HCT116 (cell line): ENCODE data around the gene HECTD2. TPM values are rescaled to one million over a fixed set of nuclear protein-coding genes. Genes with fewer than 3 reads are reported as not detected.
"Not testable (repeated sequence)": the region's sequence is repeated elsewhere in the genome, so short reads cannot be mapped to it uniquely, and the experiment has no call there.

Experiments used
- ATAC-seq: fragments of 200-7000 bp; cut with Tn5 transposase; 2 replicates; pipeline ENCODE4 v1.9.1; 2020; ENCODE audit warnings: mild to moderate bottlenecking, moderate library complexity
- BruUV-seq: library from RNA; stranded (reverse); fragments of 400-500 nt; replicated peaks from 2 replicates; lab custom pipeline; 2021; lab: Mats Ljungman, UMichigan
- CTCF ChIA-PET: fragments of 300-600 bp; sonication (Branson Sonifier 250); formaldehyde crosslinking; loops from one replicate; lab custom pipeline; 2021; ENCODE audit warnings: antibody characterized with exemption; lab: Charles Lee
- POLR2A ChIA-PET: fragments of 300-600, 350-600 bp; sonication (Branson Sonifier 250); formaldehyde crosslinking; loops from one replicate; lab custom pipeline; 2021; ENCODE audit warnings: antibody characterized with exemption; lab: Charles Lee
- RAD21 ChIA-PET, 2 experiments: fragments of 300-600 bp; sonication (Branson Sonifier 250); formaldehyde crosslinking; loops; one replicate each; lab custom pipeline; 2023; ENCODE audit warnings: low total read pairs in 2 of 2; ENCODE audit not compliant: uncharacterized antibody in 2 of 2, unreplicated experiment in 2 of 2, low non-redundant PET in 1 of 2; lab: Charles Lee
- DNase-seq: peaks from one replicate; pipeline ENCODE4 v3.0.0-alpha.2; 2010; ENCODE audit warnings: low read depth, low spot score
- H2AFZ ChIP-seq: fragments of 200-600 bp; shearing (Covaris generic), sonication (generic); 2 replicates; pipeline ENCODE4 v1.6.1; 2017; ENCODE audit warnings: low read depth, mixed run types, mixed read lengths, antibody characterized with exemption, low read length; ENCODE audit not compliant: poor library complexity, severe bottlenecking
- H3K27ac ChIP-seq: 2 replicates; pipeline ENCODE4 v1.5.1; 2012; ENCODE audit warnings: low read depth, low read length
- H3K27me3 ChIP-seq: fragments of 200-600 bp; sonication (generic); 2 replicates; pipeline ENCODE4 v1.6.1; 2016; ENCODE audit warnings: mixed run types, low read length, mixed read lengths; ENCODE audit not compliant: insufficient read depth
- H3K36me3 ChIP-seq, 2 experiments: fragments of 200-500 bp in 1 of 2; fragments of 200-600 bp in 1 of 2; sonication (Bioruptor generic) in 1 of 2; sonication (generic) in 1 of 2; 2 replicates each; pipeline versions ENCODE4 v1.5.1 to v1.6.1; 2014 to 2016; ENCODE audit warnings: low read length in 2 of 2, inconsistent platforms in 1 of 2, mixed read lengths in 1 of 2, mixed run types in 1 of 2; ENCODE audit not compliant: insufficient read depth in 2 of 2, control insufficient read depth in 1 of 2
- H3K4me1 ChIP-seq, 2 experiments: fragments of 200-600 bp in 1 of 2; sonication (generic) in 1 of 2; 2 replicates each; pipeline versions ENCODE4 v1.5.1 to v1.6.1; 2012 to 2017; ENCODE audit warnings: low read length in 2 of 2, inconsistent platforms in 1 of 2, mild to moderate bottlenecking in 1 of 2, mixed read lengths in 1 of 2, mixed run types in 1 of 2, moderate library complexity in 1 of 2; ENCODE audit not compliant: insufficient read depth in 2 of 2, control insufficient read depth in 1 of 2
- H3K4me2 ChIP-seq: fragments of 200-600 bp; sonication (generic); 2 replicates; pipeline ENCODE4 v1.6.1; 2017; ENCODE audit warnings: mixed run types, low read length, mixed read lengths
- H3K4me3 ChIP-seq, 2 experiments: fragments of 200-600 bp in 1 of 2; sonication (generic) in 1 of 2; replicated peaks in 1 of 2; 2 replicates each; pipeline ENCODE4 v1.5.1; 2011 to 2016; ENCODE audit warnings: low read length in 2 of 2, control low read depth in 1 of 2, low read depth in 1 of 2, mild to moderate bottlenecking in 1 of 2, mixed read lengths in 1 of 2, mixed run types in 1 of 2
- H3K79me2 ChIP-seq: fragments of 200-600 bp; sonication (generic); 2 replicates; pipeline ENCODE4 v1.6.1; 2017; ENCODE audit warnings: mild to moderate bottlenecking, mixed run types, low read length, moderate library complexity, mixed read lengths; ENCODE audit not compliant: insufficient read depth
- H3K9ac ChIP-seq: fragments of 200-600 bp; sonication (generic); 2 replicates; pipeline ENCODE4 v1.6.1; 2016; ENCODE audit warnings: low read length, mixed read lengths
- H3K9me2 ChIP-seq: fragments of 200-600 bp; sonication (generic), shearing (Covaris generic); 2 replicates; pipeline ENCODE4 v1.6.1; 2017; ENCODE audit warnings: mixed run types, mild to moderate bottlenecking, moderate library complexity; ENCODE audit not compliant: insufficient read depth
- H3K9me3 ChIP-seq, 2 experiments: fragments of 200-500 bp in 1 of 2; fragments of 200-600 bp in 1 of 2; sonication (Bioruptor generic) in 1 of 2; sonication (generic) in 1 of 2; 2 replicates each; pipeline ENCODE4 v1.6.1; 2014 to 2017; ENCODE audit warnings: low read length in 2 of 2, mixed read lengths in 2 of 2, inconsistent platforms in 1 of 2, low read depth in 1 of 2, mild to moderate bottlenecking in 1 of 2, mixed run types in 1 of 2, moderate library complexity in 1 of 2; ENCODE audit not compliant: control insufficient read depth in 1 of 2, insufficient read depth in 1 of 2
- H4K20me1 ChIP-seq: fragments of 200-600 bp; sonication (generic), shearing (Covaris generic); 2 replicates; pipeline ENCODE4 v1.6.1; 2017; ENCODE audit warnings: mixed run types, mild to moderate bottlenecking, moderate library complexity; ENCODE audit not compliant: insufficient read depth
- EZH2 ChIP-seq: fragments of 200-600 bp; sonication (generic); IDR thresholded peaks from 2 replicates; pipeline ENCODE4 v1.6.1; 2017; ENCODE audit warnings: antibody characterized with exemption, mixed run types
- POLR2AphosphoS5 ChIP-seq: IDR thresholded peaks from 2 replicates; pipeline ENCODE4 v1.6.1; 2011; ENCODE audit warnings: mild to moderate bottlenecking, low read depth, low read length, moderate library complexity
- TCF7L2 ChIP-seq: IDR thresholded peaks from 2 replicates; pipeline ENCODE4 v1.7.0; 2011; ENCODE audit warnings: borderline replicate concordance, inconsistent platforms; ENCODE audit not compliant: insufficient read depth, insufficient read length; ENCODE audit errors: extremely low read depth
- intact Hi-C: fragments of 100-400 bp; cut with micrococcal nuclease; formaldehyde crosslinking; loops from 2 replicates; pipeline ENCODE4 v1.10.0; 2022
- total RNA-seq: library from RNA; stranded (reverse); gene quantifications from one replicate; pipeline ENCODE4 v1.2.1, GENCODE V29; 2021; ENCODE audit not compliant: unreplicated experiment
- TF ChIP-seq, protein P1 (sequence below): IDR thresholded peaks from 2 replicates; pipeline ENCODE4 v1.6.1; 2012; ENCODE audit warnings: low read depth
- TF ChIP-seq, protein P2 (sequence below): IDR thresholded peaks from 2 replicates; pipeline ENCODE4 v1.6.1; 2012

The HECTD2 gene
- total RNA-seq, 1 experiment from 2014 or later = 3.0 TPM

DNA sequence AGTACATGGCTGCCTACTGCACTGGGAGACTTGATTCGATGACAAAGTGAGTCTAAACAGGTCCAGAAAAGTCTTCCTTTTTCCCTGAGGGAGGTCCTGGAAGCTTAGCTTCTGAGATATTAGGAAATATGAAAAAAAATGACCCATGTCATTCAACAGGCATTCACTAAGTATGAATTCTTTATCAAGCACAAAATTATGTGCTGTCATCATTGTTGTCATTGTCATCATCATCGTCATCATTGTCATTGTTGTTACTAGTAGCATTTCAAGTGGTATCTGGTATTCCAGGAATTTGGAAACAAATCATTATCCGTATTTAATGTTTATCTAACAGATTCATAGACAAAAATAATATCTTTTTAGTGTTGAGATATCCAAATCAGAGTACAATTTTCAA, 49.7 kb upstream of the HECTD2 start (continued):
- TF ChIP-seq, protein P1, sequence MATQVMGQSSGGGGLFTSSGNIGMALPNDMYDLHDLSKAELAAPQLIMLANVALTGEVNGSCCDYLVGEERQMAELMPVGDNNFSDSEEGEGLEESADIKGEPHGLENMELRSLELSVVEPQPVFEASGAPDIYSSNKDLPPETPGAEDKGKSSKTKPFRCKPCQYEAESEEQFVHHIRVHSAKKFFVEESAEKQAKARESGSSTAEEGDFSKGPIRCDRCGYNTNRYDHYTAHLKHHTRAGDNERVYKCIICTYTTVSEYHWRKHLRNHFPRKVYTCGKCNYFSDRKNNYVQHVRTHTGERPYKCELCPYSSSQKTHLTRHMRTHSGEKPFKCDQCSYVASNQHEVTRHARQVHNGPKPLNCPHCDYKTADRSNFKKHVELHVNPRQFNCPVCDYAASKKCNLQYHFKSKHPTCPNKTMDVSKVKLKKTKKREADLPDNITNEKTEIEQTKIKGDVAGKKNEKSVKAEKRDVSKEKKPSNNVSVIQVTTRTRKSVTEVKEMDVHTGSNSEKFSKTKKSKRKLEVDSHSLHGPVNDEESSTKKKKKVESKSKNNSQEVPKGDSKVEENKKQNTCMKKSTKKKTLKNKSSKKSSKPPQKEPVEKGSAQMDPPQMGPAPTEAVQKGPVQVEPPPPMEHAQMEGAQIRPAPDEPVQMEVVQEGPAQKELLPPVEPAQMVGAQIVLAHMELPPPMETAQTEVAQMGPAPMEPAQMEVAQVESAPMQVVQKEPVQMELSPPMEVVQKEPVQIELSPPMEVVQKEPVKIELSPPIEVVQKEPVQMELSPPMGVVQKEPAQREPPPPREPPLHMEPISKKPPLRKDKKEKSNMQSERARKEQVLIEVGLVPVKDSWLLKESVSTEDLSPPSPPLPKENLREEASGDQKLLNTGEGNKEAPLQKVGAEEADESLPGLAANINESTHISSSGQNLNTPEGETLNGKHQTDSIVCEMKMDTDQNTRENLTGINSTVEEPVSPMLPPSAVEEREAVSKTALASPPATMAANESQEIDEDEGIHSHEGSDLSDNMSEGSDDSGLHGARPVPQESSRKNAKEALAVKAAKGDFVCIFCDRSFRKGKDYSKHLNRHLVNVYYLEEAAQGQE = no peak
- TF ChIP-seq, protein P2, sequence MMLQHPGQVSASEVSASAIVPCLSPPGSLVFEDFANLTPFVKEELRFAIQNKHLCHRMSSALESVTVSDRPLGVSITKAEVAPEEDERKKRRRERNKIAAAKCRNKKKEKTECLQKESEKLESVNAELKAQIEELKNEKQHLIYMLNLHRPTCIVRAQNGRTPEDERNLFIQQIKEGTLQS = no peak
- no peak for TF ChIP-seq POLR2AphosphoS5
- no peak for TF ChIP-seq EZH2
- no peak for TF ChIP-seq TCF7L2

DNA sequence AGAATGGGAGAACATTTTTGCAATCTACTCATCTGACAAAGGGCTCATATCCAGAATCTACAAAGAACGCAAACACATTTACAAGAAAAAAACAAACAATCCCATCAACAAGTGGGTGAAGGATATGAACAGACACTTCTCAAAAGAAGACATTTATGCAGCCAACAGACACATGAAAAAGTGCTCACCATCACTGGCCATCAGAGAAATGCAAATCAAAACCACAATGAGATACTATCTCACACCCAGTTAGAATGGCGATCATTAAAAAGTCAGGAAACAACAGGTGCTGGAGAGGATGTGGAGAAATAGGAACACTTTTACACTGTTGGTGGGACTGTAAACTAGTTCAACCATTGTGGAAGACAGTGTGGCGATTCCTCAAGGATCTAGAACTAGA, 44.6 kb upstream of the HECTD2 start:
- H3K4me1 ChIP-seq, BruUV-seq, H3K4me3 ChIP-seq, DNase-seq, POLR2A ChIA-PET, H3K27ac ChIP-seq, H3K9me3 ChIP-seq, H3K9ac ChIP-seq, H3K79me2 ChIP-seq, RAD21 ChIA-PET, H2AFZ ChIP-seq, CTCF ChIA-PET, intact Hi-C loops, H3K27me3 ChIP-seq, ATAC-seq, H4K20me1 ChIP-seq, H3K4me2 ChIP-seq, H3K36me3 ChIP-seq, H3K9me2 ChIP-seq: not testable (repeated sequence)
